ENCODE results near the gene IGSF3. TPM values are rescaled to one million over a fixed set of nuclear protein-coding genes. Genes with fewer than 3 reads are reported as not detected.

IGSF3 gene
- total and polyA plus RNA-seq, 3 donors from 2014 or later = 12.6 to 27.2 (median 15.4) TPM

DNA sequence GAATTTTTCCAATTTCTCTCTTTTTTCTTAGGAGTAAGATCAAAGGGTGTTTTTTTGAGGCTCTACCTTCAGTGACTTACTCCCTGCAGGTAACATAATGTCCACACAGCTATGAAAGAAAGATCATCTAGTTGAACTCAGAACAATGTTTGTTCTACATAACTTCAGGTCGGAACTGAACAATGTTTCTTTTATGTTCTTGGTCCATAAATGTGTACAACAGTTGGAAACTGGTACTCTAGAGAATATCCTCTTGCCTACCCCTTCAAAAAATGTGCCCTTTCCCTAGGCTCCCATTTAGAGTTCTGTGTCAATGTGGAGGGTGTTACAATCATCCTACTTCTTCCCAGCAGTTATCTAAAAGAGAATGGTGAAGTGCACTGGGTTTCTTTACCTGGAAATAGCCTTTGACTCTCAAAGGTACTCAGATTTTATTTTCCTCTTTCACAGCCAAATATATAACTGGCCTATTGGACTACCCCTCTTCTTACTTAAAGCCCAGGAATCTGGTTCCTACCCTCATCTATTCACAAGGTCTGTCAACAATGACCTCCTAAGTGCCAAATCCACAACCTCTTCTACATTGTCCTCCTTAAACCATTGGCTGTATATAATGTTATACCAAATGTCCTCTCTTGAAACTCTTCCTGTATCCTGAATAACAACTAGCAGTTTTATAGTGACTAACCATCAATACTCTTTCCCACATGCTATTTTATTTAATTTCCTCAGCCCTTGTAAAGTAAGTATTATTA, 139.0 kb downstream of the IGSF3 start:
- Histone ChIP-seq H3K4me1 (no peaks in the 10 kb centered on the region), H3K27me3 (no peaks in the 10 kb centered on the region), H3K4me3 (no peak overlapping the region), H3K27ac (no peak overlapping the region), H3K36me3 (ENCODE audit: low read depth, missing control alignments) (no peaks in the 10 kb centered on the region), H3K9me3 (no peaks in the 10 kb centered on the region)
- 82 to 93% methylated on average over 1 of the region's 1 CpG for WGBS, 2 donors
- no peak for TF ChIP-seq POLR2A (IDR thresholded peaks at IDR 0.05)
- TF ChIP-seq, protein P1, sequence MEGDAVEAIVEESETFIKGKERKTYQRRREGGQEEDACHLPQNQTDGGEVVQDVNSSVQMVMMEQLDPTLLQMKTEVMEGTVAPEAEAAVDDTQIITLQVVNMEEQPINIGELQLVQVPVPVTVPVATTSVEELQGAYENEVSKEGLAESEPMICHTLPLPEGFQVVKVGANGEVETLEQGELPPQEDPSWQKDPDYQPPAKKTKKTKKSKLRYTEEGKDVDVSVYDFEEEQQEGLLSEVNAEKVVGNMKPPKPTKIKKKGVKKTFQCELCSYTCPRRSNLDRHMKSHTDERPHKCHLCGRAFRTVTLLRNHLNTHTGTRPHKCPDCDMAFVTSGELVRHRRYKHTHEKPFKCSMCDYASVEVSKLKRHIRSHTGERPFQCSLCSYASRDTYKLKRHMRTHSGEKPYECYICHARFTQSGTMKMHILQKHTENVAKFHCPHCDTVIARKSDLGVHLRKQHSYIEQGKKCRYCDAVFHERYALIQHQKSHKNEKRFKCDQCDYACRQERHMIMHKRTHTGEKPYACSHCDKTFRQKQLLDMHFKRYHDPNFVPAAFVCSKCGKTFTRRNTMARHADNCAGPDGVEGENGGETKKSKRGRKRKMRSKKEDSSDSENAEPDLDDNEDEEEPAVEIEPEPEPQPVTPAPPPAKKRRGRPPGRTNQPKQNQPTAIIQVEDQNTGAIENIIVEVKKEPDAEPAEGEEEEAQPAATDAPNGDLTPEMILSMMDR (IDR thresholded peaks at IDR 0.05) = no peak
- no peak for DNase-seq
- intact Hi-C loops (cut with DNase I; ENCODE audit: low total_unique reads) = no loop called here

DNA sequence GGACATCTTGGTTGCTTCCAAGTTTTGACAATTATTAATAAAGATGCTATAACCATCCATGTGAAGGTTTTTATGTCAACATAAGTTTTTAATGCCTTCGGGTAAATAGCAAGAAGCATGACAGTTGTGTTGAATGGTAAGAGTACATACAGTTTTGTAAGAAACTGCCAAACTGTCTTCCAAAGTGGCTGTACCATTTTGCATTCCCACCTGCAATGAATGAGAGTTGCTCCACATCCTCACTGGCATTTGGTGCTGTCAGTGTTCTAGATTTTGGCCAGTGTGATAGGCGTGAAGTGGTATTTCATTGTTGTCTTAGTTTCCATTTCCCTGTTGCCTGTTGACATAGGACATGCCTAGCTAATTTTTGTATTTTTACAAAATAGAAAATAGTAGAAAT, 142.1 kb downstream of the IGSF3 start:
- DNase-seq = no peak
- 95 to 98% methylated on average over 2 of the region's 2 CpGs for WGBS, 2 donors

More for the DNA sequence above, 142.1 kb downstream of the IGSF3 start:
- no peaks in the 10 kb centered on the region for H3K36me3 ChIP-seq (ENCODE audit: low read depth, missing control alignments)
- H3K4me1 ChIP-seq = no peaks in the 10 kb centered on the region
- no peak overlapping the region for H3K4me3 ChIP-seq
- no peaks in the 10 kb centered on the region for H3K27me3 ChIP-seq
- intact Hi-C loops (cut with DNase I; ENCODE audit: low total_unique reads) = no loop called here
- TF ChIP-seq, protein P1 (IDR thresholded peaks at IDR 0.05) = no peak
- no peak for TF ChIP-seq POLR2A (IDR thresholded peaks at IDR 0.05)
- no peak overlapping the region for H3K27ac ChIP-seq
- no peaks in the 10 kb centered on the region for H3K9me3 ChIP-seq

MicroRNAs within 50 kb of the gene (microRNA counts, 767-probe panel; counts per million panel counts)
- microRNA hsa-miR-320b (0 to 152 counts per million in 2 donors), microRNA hsa-miR-548ac (0 to 152 counts per million in 2 donors)

Small RNA genes lying within 50 kb of the gene (microRNA-seq; reads per million reads assigned to microRNA genes)
- gene MIR320B1 (ENCODE audit: borderline number of aligned reads in 2 of 2, borderline replicate concordance in 1 of 2) = 0.69 to 1.4 reads per million in 2 donors
- gene MIR548AC (ENCODE audit: borderline number of aligned reads in 2 of 2, borderline replicate concordance in 1 of 2) = 0 reads per million in 2 donors

Small RNA genes lying within 50 kb of the gene (small RNA-seq; reads per million reads assigned to genes)
- gene MIR320B1 (0 reads per million in 2 donors), gene MIR548AC (0 reads per million in 2 donors)

Other genes starting within 250 kb of the IGSF3 start
- gene CD58, start 96.7 kb downstream of the IGSF3 start, total RNA-seq = 10 to 100 TPM; 11.4 to 14.9 TPM
- 15.0 TPM for gene CD58, start 96.7 kb downstream of the IGSF3 start, polyA plus RNA-seq (ENCODE audit: insufficient read depth, low read depth, low replicate concordance)
- 1 to 10 TPM in 1 of 2 donors, under 1 TPM in 1; 0.63 to 1.4 TPM for gene CD2, start 86.7 kb upstream of the IGSF3 start, total RNA-seq
- 5.8 TPM for gene CD2, start 86.7 kb upstream of the IGSF3 start, polyA plus RNA-seq (ENCODE audit: insufficient read depth, low read depth, low replicate concordance)
- 10 to 100 TPM; 26.8 to 28.1 TPM for gene PTGFRN, start 242.2 kb upstream of the IGSF3 start, total RNA-seq
- 32.0 TPM for gene PTGFRN, start 242.2 kb upstream of the IGSF3 start, polyA plus RNA-seq (ENCODE audit: insufficient read depth, low read depth, low replicate concordance)

All from testis (tissue), 3 donors.